CD14-positive monocyte (primary cell): ENCODE results near the gene C16orf54. TPM values are rescaled to one million over a fixed set of nuclear protein-coding genes. Genes with fewer than 3 reads are reported as not detected.
"Not testable (repeated sequence)": the region's sequence is repeated elsewhere in the genome, so short reads cannot be mapped to it uniquely, and the experiment has no call there.

Source experiments
- DNase-seq, 3 donors: peaks; one replicate each; pipeline ENCODE4 v3.0.0-alpha.2; 2011 to 2022
- H2AFZ ChIP-seq: 2 replicates; pipeline ENCODE4 v1.6.0; 2012; ENCODE audit warnings: mild to moderate bottlenecking, low read depth, low read length, inconsistent platforms; ENCODE audit not compliant: insufficient read depth, poor library complexity, severe bottlenecking
- H3K27ac ChIP-seq, 2 donors: 1 replicate in 1 of 2; 2 replicates in 1 of 2; pipeline ENCODE4 v1.5.1; 2012 to 2013; ENCODE audit warnings: low read length in 2 of 2, control low read depth in 1 of 2, inconsistent platforms in 1 of 2, low read depth in 1 of 2, mild to moderate bottlenecking in 1 of 2
- H3K27me3 ChIP-seq, 2 donors: one replicate each; pipeline versions ENCODE4 v1.6.0 to v1.6.1; 2011 to 2013; ENCODE audit warnings: low read length in 2 of 2; ENCODE audit not compliant: control insufficient read depth in 2 of 2, insufficient read depth in 2 of 2
- H3K36me3 ChIP-seq, 2 donors: replicated peaks in 1 of 2; 1 replicate in 1 of 2; 2 replicates in 1 of 2; pipeline versions ENCODE4 v1.5.1 to v1.6.1; 2012 to 2013; ENCODE audit warnings: low read length in 2 of 2, control low read depth in 1 of 2, inconsistent platforms in 1 of 2, mild to moderate bottlenecking in 1 of 2; ENCODE audit not compliant: insufficient read depth in 2 of 2, control insufficient read depth in 1 of 2
- H3K4me1 ChIP-seq, 2 donors: 1 replicate in 1 of 2; 2 replicates in 1 of 2; pipeline versions ENCODE4 v1.5.1 to v1.6.1; 2012 to 2013; ENCODE audit warnings: low read length in 2 of 2, control low read depth in 1 of 2, inconsistent platforms in 1 of 2, mild to moderate bottlenecking in 1 of 2, moderate library complexity in 1 of 2; ENCODE audit not compliant: insufficient read depth in 2 of 2, control insufficient read depth in 1 of 2
- H3K4me2 ChIP-seq: replicated peaks from 2 replicates; pipeline ENCODE3; 2012; ENCODE audit warnings: low read length, moderate library complexity, mild to moderate bottlenecking; ENCODE audit not compliant: poor library complexity, severe bottlenecking; ENCODE audit errors: extremely low read depth
- H3K4me3 ChIP-seq, 3 experiments: fragments of 200-600 bp in 1 of 3; sonication (generic) in 1 of 3; replicated peaks in 1 of 3; 1 replicate in 2 of 3; 2 replicates in 1 of 3; pipeline ENCODE4 v1.5.1; 2011 to 2013; ENCODE audit warnings: low read length in 3 of 3, mild to moderate bottlenecking in 3 of 3, control low read depth in 2 of 3, low read depth in 2 of 3, inconsistent platforms in 1 of 3, moderate library complexity in 1 of 3
- H3K79me2 ChIP-seq: 2 replicates; pipeline ENCODE4 v1.6.0; 2012; ENCODE audit warnings: mild to moderate bottlenecking, control low read depth, inconsistent platforms, low read length, moderate library complexity; ENCODE audit not compliant: insufficient read depth
- H3K9ac ChIP-seq: 2 replicates; pipeline ENCODE4 v1.6.0; 2017; ENCODE audit warnings: low read length, mild to moderate bottlenecking; ENCODE audit not compliant: insufficient read depth, poor library complexity, severe bottlenecking
- H3K9me3 ChIP-seq, 2 donors: replicated peaks in 1 of 2; 1 replicate in 1 of 2; 2 replicates in 1 of 2; pipeline versions ENCODE4 v1.5.1 to v1.6.1; 2012 to 2013; ENCODE audit warnings: low read length in 2 of 2, control low read depth in 1 of 2; ENCODE audit not compliant: control insufficient read depth in 1 of 2, insufficient read depth in 1 of 2
- H4K20me1 ChIP-seq: 2 replicates; pipeline ENCODE4 v1.6.0; 2012; ENCODE audit warnings: mild to moderate bottlenecking, low read length, control low read depth, moderate library complexity; ENCODE audit not compliant: insufficient read depth
- H3K27ac Mint-ChIP-seq, 7 donors: one replicate each; pipeline ENCODE4 v1.8.0; 2020; ENCODE audit warnings: mild to moderate bottlenecking in 7 of 7, mixed read lengths in 7 of 7, moderate library complexity in 6 of 7, inconsistent platforms in 2 of 7
- H3K27me3 Mint-ChIP-seq, 3 donors: one replicate each; pipeline ENCODE4 v1.8.0; 2021 to 2022; ENCODE audit warnings: low read depth in 3 of 3, mild to moderate bottlenecking in 3 of 3, mixed read lengths in 3 of 3, moderate library complexity in 3 of 3, inconsistent platforms in 1 of 3
- H3K36me3 Mint-ChIP-seq, 2 donors: one replicate each; pipeline ENCODE4 v1.8.0; 2020; ENCODE audit warnings: mixed read lengths in 2 of 2, inconsistent platforms in 1 of 2, mild to moderate bottlenecking in 1 of 2
- H3K4me1 Mint-ChIP-seq: one replicate; pipeline ENCODE4 v1.8.0; 2020; ENCODE audit warnings: mild to moderate bottlenecking, mixed read lengths
- H3K4me3 Mint-ChIP-seq, 2 donors: one replicate each; pipeline ENCODE4 v1.8.0; 2020; ENCODE audit warnings: mild to moderate bottlenecking in 2 of 2, mixed read lengths in 2 of 2, moderate library complexity in 1 of 2
- H3K9me3 Mint-ChIP-seq, 7 donors: one replicate each; pipeline ENCODE4 v1.8.0; 2020 to 2022; ENCODE audit warnings: mixed read lengths in 7 of 7, mild to moderate bottlenecking in 6 of 7, moderate library complexity in 6 of 7, inconsistent platforms in 2 of 7
- WGBS: methylation state at CpG from one replicate; pipeline ENCODE4 v1.1.5; 2013; ENCODE audit warnings: missing lambda C conversion rate; ENCODE audit not compliant: insufficient coverage; 5-methylcytosine and 5-hydroxymethylcytosine counted together
- intact Hi-C, 2 donors: fragments of 100-400 bp; cut with micrococcal nuclease; formaldehyde crosslinking; loops; one replicate each; pipeline versions ENCODE4 v1.15.0 to v1.15.1; 2023
- polyA plus RNA-seq, 3 donors: library from polyadenylated mRNA; depleted of rRNA in 1 of 3; unstranded in 2 of 3; stranded (reverse) in 1 of 3; fragments of 300-500 nt in 2 of 3; fragments of >200 nt in 1 of 3; fragmentation: Illumina TruSeq in 2 of 3; gene quantifications; 1 replicate in 2 of 3; 2 replicates in 1 of 3; pipeline ENCODE4 v1.2.3, GENCODE V29; 2012 to 2021
- TF ChIP-seq, protein P1 (sequence below): fragments of 200-600 bp; IDR thresholded peaks from one replicate; pipeline ENCODE4 v1.8.0; 2022; ENCODE audit warnings: antibody characterized with exemption, mild to moderate bottlenecking

C16orf54 gene
- polyA plus RNA-seq, 3 donors = 24.6 to 32.0 (median 29.2) TPM

DNA sequence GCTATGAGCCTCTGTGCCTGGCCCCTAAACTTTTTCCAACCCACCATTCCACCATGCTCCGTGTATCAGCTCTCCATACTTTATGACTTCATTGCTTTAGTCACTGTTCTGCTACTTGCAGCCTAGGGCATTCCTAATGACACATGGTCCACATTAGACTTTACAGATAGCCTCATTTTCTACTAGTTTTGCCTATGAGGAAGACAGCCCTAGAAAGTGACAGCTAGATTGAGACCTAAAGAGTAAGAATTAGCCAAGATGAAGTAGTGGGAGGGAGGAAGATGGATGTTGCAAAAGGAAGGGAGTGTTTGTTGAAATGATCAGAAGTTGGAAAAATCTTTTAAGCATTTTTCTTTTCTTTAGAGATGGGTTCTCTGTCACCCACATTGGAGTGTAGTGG is 11.0 kb downstream of the C16orf54 start:
- no peaks in the 10 kb centered on the region for H3K27me3 ChIP-seq
- H3K9me3 Mint-ChIP-seq = peaks cover 0 to 3% (median 2%) of the 10 kb centered on the region in 7 donors
- DNase-seq = no peak
- TF ChIP-seq, protein P1, sequence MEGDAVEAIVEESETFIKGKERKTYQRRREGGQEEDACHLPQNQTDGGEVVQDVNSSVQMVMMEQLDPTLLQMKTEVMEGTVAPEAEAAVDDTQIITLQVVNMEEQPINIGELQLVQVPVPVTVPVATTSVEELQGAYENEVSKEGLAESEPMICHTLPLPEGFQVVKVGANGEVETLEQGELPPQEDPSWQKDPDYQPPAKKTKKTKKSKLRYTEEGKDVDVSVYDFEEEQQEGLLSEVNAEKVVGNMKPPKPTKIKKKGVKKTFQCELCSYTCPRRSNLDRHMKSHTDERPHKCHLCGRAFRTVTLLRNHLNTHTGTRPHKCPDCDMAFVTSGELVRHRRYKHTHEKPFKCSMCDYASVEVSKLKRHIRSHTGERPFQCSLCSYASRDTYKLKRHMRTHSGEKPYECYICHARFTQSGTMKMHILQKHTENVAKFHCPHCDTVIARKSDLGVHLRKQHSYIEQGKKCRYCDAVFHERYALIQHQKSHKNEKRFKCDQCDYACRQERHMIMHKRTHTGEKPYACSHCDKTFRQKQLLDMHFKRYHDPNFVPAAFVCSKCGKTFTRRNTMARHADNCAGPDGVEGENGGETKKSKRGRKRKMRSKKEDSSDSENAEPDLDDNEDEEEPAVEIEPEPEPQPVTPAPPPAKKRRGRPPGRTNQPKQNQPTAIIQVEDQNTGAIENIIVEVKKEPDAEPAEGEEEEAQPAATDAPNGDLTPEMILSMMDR = no peak
- H3K4me1 Mint-ChIP-seq = peaks cover 55% of the 10 kb centered on the region
- no CpG with 5 or more reads among the region's 1 CpG for WGBS
- H3K36me3 ChIP-seq = no peaks in the 10 kb centered on the region
- no peak overlapping the region for H2AFZ ChIP-seq
- no peak overlapping the region for H3K4me2 ChIP-seq
- H3K27me3 Mint-ChIP-seq = peaks cover 0 to 11% (median 0%) of the 10 kb centered on the region in 3 donors
- H3K27ac ChIP-seq = peak overlapping the region in 1 of 2 donors; percentile 37
- H3K79me2 ChIP-seq = no peaks in the 10 kb centered on the region
- peak overlapping the region in 1 of 2 donors; percentile 15 for H3K4me3 Mint-ChIP-seq
- H3K9ac ChIP-seq = no peak overlapping the region
- peaks cover under 1% of the 10 kb centered on the region for H4K20me1 ChIP-seq
- no peak overlapping the region for H3K4me3 ChIP-seq
- H3K4me1 ChIP-seq = peaks cover 42 to 54% of the 10 kb centered on the region in 2 donors
- intact Hi-C loops = no loop called here
- H3K9me3 ChIP-seq = no peaks in the 10 kb centered on the region
- peak overlapping the region in 4 of 7 donors; percentile 4 to 74 (median 46) for H3K27ac Mint-ChIP-seq
- peaks cover 2 to 9% of the 10 kb centered on the region in 2 donors for H3K36me3 Mint-ChIP-seq

DNA sequence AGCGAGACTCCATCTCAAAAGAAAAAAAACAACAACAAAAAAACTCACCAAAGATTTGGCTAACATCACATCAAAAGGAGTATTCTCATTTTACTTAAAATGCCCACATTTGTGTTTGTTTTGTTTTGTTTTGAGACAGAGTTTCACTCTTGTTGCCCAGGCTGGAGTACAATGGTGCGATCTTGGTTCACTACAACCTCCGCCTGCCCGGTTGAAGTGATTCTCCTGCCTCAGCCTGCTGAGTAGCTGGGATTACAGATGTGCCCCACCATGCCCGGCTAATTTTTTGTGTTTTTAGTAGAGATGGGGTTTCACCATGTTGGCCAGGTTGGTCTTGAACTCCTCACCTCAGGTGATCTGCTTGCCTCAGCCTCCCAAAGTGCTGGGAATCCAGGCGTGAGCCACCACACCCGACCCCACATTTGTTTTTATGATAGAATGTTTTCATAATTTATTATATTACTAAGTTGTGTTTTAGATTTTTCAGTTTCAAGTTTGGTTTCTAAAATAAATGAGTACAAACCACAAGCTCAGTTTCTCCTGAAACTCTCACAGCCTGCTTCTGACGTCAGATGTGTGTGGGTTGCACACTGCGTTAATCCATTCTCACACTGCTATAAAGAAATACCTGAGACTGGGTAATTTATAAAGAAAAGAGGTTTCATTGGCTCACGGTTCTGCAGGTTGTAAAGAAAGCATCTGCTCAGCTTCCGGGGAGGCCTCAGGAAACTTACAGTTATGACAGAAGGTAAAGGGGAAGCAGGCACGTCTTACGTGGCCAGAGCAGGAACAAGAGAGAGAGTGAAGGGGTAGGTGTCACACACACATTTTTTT is 13.8 kb downstream of the C16orf54 start:
- H3K36me3 ChIP-seq, H3K27me3 ChIP-seq, H3K4me3 ChIP-seq, H3K4me2 ChIP-seq, H3K79me2 ChIP-seq, H3K9me3 Mint-ChIP-seq, H2AFZ ChIP-seq, H4K20me1 ChIP-seq, H3K9me3 ChIP-seq, H3K4me3 Mint-ChIP-seq, H3K36me3 Mint-ChIP-seq, intact Hi-C loops, DNase-seq, H3K27me3 Mint-ChIP-seq, H3K9ac ChIP-seq, H3K27ac ChIP-seq: not testable (repeated sequence)
- Mint-ChIP-seq H3K4me1 (peaks cover 34% of the 10 kb centered on the region), H3K27ac (peak overlapping the region in 3 of 7 donors; percentile 15 to 51 (median 37))
- H3K4me1 ChIP-seq = peaks cover 23 to 26% of the 10 kb centered on the region in 2 donors
- WGBS = 100% methylated on average over 1 of the region's 13 CpGs
